Lung (tissue), 12 donors: ENCODE measurements around the gene VEZT. TPM values are rescaled to one million over a fixed set of nuclear protein-coding genes. Genes with fewer than 3 reads are reported as not detected.

ENCODE experiments used
- ATAC-seq: fragments of 200-7000 bp; cut with Tn5 transposase; one replicate; pipeline ENCODE4 v1.9.1; 2020; ENCODE audit warnings: moderate number of reproducible peaks; ENCODE audit not compliant: insufficient read depth, low FRiP score
- DNase-seq, 3 donors: peaks; one replicate each; pipeline ENCODE4 v3.0.0-alpha.2; 2013 to 2017
- H3K27ac ChIP-seq, 2 donors: one replicate each; pipeline ENCODE4 v1.5.1; 2013; ENCODE audit warnings: mild to moderate bottlenecking in 2 of 2, moderate library complexity in 2 of 2, control low read depth in 1 of 2, inconsistent platforms in 1 of 2, low read depth in 1 of 2, low read length in 1 of 2
- H3K27me3 ChIP-seq, 3 donors: one replicate each; pipeline ENCODE4 v1.5.1; 2013; ENCODE audit warnings: low read length in 2 of 3; ENCODE audit not compliant: control insufficient read depth in 3 of 3, insufficient read depth in 3 of 3
- H3K36me3 ChIP-seq, 4 donors: one replicate each; pipeline ENCODE4 v1.5.1; 2013; ENCODE audit warnings: low read length in 4 of 4, mild to moderate bottlenecking in 1 of 4, moderate library complexity in 1 of 4; ENCODE audit not compliant: control insufficient read depth in 4 of 4, insufficient read depth in 4 of 4
- H3K4me1 ChIP-seq, 5 donors: one replicate each; pipeline ENCODE4 v1.5.1; 2013; ENCODE audit warnings: low read length in 5 of 5, mild to moderate bottlenecking in 2 of 5, moderate library complexity in 1 of 5; ENCODE audit not compliant: control insufficient read depth in 5 of 5, insufficient read depth in 5 of 5
- H3K4me3 ChIP-seq: one replicate; pipeline ENCODE4 v1.5.1; 2013; ENCODE audit warnings: mild to moderate bottlenecking, control low read depth, moderate library complexity
- H3K9ac ChIP-seq, 2 donors: one replicate each; pipeline ENCODE4 v1.5.1; 2013; ENCODE audit warnings: low read length in 2 of 2, control low read depth in 1 of 2; ENCODE audit not compliant: insufficient read depth in 1 of 2
- H3K9me3 ChIP-seq, 4 donors: one replicate each; pipeline ENCODE4 v1.5.1; 2013; ENCODE audit warnings: low read length in 3 of 4, mild to moderate bottlenecking in 1 of 4, moderate library complexity in 1 of 4; ENCODE audit not compliant: control insufficient read depth in 4 of 4, insufficient read depth in 3 of 4
- CTCF ChIP-seq: IDR thresholded peaks from 2 replicates; pipeline ENCODE4 v1.5.1; 2012; ENCODE audit warnings: mild to moderate bottlenecking; ENCODE audit errors: control extremely low read depth, extremely low read depth
- WGBS, 2 donors: extraction: QIAGEN DNeasy Blood & Tissue Kit; methylation state at CpG; one replicate each; pipeline ENCODE4 v1.1.7; 2013; 5-methylcytosine and 5-hydroxymethylcytosine counted together
- polyA plus RNA-seq, 2 donors: library from polyadenylated mRNA; stranded (reverse); fragments of 200-250 nt; gene quantifications; one replicate each; pipeline ENCODE4 v1.2.1, GENCODE V29; 2013
- total RNA-seq, 2 donors: library from RNA; depleted of rRNA in 1 of 2; stranded (reverse); fragments of >200 nt in 1 of 2; gene quantifications; one replicate each; pipeline ENCODE4 v1.2.1, GENCODE V29; 2014 to 2021
- donor health status: control.
- donor health status: control.
- donor health status: Bipolar disorder and iron deficiency.
- donor health status: healthy.
- donor health status: DM: yes; HTN: yes; CAD: no.

The VEZT gene
- total and polyA plus RNA-seq, 4 donors, result 28.6 to 144 (median 47.3) TPM

- Histone ChIP-seq H3K9me3 (no peaks in the 10 kb centered on the region), H3K27me3 (no peaks in the 10 kb centered on the region), H3K4me3 (no peak overlapping the region), H3K36me3 (peaks cover 0 to 3% (median 1%) of the 10 kb centered on the region in 4 donors), H3K27ac (no peak overlapping the region), H3K4me1 (peaks cover 2 to 8% (median 6%) of the 10 kb centered on the region in 5 donors), H3K9ac (peak overlapping the region in 1 of 2 donors; percentile 4)
- no peak for ATAC-seq
- no peak for TF ChIP-seq CTCF
- 88% methylated on average over 4 of the region's 4 CpGs for WGBS, 2 donors
- no peak for DNase-seq
Measured at GRCh38 chr12:95213119-95213518, 4.5 kb upstream of the VEZT start.

- no peak for TF ChIP-seq CTCF
- Histone ChIP-seq H3K4me3 (no peak overlapping the region), H3K27ac (peak overlapping the region in 1 of 2 donors; percentile 31)
Measured at GRCh38 chr12:95213928-95214327, 3.7 kb upstream of the VEZT start.

DNA sequence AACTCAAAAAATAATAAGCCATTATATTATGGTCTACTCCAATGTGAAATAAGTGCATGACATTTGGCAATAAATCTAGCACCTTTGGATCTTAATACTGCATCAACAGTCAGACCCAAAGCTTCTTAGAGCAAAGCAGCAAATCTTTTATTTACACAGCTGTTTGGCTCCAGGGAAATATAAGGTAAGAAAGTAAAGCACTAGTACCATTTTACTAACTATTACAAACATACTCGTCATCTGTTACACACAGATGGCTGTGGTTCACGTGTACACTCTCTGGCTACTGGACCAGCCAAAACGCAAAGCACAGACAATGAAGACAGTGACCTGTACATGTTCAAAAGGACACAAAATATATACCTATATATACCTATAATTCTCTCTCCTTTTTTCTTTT is 3.1 kb upstream of the VEZT start:
- no peak overlapping the region for H3K9ac ChIP-seq
- no peak overlapping the region for H3K4me3 ChIP-seq
- H3K27me3 ChIP-seq, result no peaks in the 10 kb centered on the region
- 76 to 94% methylated on average over 3 of the region's 3 CpGs for WGBS, 2 donors
- ATAC-seq, result no peak
- DNase-seq, result no peak
- no peaks in the 10 kb centered on the region for H3K36me3 ChIP-seq
- TF ChIP-seq CTCF, result no peak
- H3K4me1 ChIP-seq, result peaks cover 2 to 15% (median 6%) of the 10 kb centered on the region in 5 donors
- no peaks in the 10 kb centered on the region for H3K9me3 ChIP-seq
- H3K27ac ChIP-seq, result peak overlapping the region in 1 of 2 donors; percentile 47

More at GRCh38 chr12:95213928-95214327, 3.7 kb upstream of the VEZT start:
- Histone ChIP-seq H3K4me1 (peaks cover 2 to 12% (median 6%) of the 10 kb centered on the region in 5 donors), H3K36me3 (no peaks in the 10 kb centered on the region), H3K27me3 (no peaks in the 10 kb centered on the region), H3K9ac (peak overlapping the region in 1 of 2 donors; percentile 4), H3K9me3 (no peaks in the 10 kb centered on the region)
- WGBS, 2 donors, result 80 to 83% methylated on average over 1 of the region's 1 CpG
- DNase-seq (no peak), ATAC-seq (no peak)

GRCh38 chr12:95215949-95216348 is 1.7 kb upstream of the VEZT start:
- H3K36me3 ChIP-seq, result no peaks in the 10 kb centered on the region
- no peak for ATAC-seq
- TF ChIP-seq CTCF, result no peak
- H3K27ac ChIP-seq, result peak overlapping the region in 1 of 2 donors; percentile 33
- H3K9me3 ChIP-seq, result no peaks in the 10 kb centered on the region
- no peaks in the 10 kb centered on the region for H3K27me3 ChIP-seq
- WGBS, 2 donors, result 6 to 7% methylated on average over 1 of the region's 1 CpG
- no peak overlapping the region for H3K4me3 ChIP-seq
- H3K9ac ChIP-seq, result peak overlapping the region in 1 of 2 donors; percentile 68
- H3K4me1 ChIP-seq, result peaks cover 2 to 15% (median 8%) of the 10 kb centered on the region in 5 donors
- peak in 2 of 3 donors; percentile 84 to 85 for DNase-seq
